ENCODE results near the gene ZSCAN16. TPM values are rescaled to one million over a fixed set of nuclear protein-coding genes. Genes with fewer than 3 reads are reported as not detected.

ZSCAN16 gene
- total and polyA plus RNA-seq, 9 of the 15 experiments (the other 6 are each of a cell fraction or from before 2014, with no cell fraction given): 0.08 TPM; not detected in 8

DNA sequence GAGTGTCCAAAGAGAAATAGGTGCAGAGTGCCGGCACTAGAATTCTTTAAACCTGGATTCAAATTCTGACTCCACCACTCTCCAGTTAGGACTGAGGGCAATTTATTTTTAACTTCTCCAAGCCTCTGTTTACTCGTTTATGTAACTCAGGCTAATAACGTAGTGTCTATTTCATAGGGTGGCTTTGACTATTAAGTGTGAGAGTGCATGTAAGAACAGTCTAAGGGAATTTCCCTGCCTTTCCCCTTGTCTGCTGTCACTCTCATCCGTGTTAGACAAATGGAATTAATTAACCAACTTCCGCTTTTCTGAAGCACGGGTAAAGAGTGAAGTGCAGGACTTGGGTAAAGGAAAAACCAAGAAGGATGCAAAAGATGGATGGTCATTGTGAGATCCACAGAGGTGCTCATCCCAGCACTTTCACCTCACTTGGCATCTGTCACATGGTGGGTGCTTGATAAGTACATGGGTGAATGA, 13.1 kb downstream of the ZSCAN16 start (continued):
- TF ChIP-seq TCFL5 (CRISPR knock-in tag; conservative IDR thresholded peaks at IDR 0.05) (no peak), KDM1A (IDR thresholded peaks at IDR 0.05) (peak in 1 of 2 experiments; percentile 11; a peak in 1 of 4 replicates), MAFK (IDR thresholded peaks at IDR 0.05; ENCODE audit: low read length) (0 out of 2 replicates have a peak, but pooled peaks have one; percentile 6), RAD51 (IDR thresholded peaks at IDR 0.05; ENCODE audit: borderline replicate concordance, low read depth) (no peak), KDM5B (IDR thresholded peaks at IDR 0.05; ENCODE audit: insufficient replicate concordance, low read depth, low read length) (peak; percentile 20), TBL1XR1 (IDR thresholded peaks at IDR 0.05; ENCODE audit: low read length in 2 of 2) (no peak), EZH2 (IDR thresholded peaks at IDR 0.05; ENCODE audit: borderline replicate concordance, low read depth, low read length) (no peak), BCOR (IDR thresholded peaks at IDR 0.05) (no peak), GABPB1 (CRISPR knock-in tag; IDR thresholded peaks at IDR 0.05) (no peak), YBX1 (IDR thresholded peaks at IDR 0.05) (no peak), NFRKB (IDR thresholded peaks at IDR 0.05; ENCODE audit: low read depth) (no peak; the same call in 1 of the 2 replicates), HDGF (IDR thresholded peaks at IDR 0.05) (no peak), HDAC1 (IDR thresholded peaks at IDR 0.05) (peak in 1 of 2 experiments; percentile 24; a peak in 1 of 4 replicates)
- TF ChIP-seq, protein P1, sequence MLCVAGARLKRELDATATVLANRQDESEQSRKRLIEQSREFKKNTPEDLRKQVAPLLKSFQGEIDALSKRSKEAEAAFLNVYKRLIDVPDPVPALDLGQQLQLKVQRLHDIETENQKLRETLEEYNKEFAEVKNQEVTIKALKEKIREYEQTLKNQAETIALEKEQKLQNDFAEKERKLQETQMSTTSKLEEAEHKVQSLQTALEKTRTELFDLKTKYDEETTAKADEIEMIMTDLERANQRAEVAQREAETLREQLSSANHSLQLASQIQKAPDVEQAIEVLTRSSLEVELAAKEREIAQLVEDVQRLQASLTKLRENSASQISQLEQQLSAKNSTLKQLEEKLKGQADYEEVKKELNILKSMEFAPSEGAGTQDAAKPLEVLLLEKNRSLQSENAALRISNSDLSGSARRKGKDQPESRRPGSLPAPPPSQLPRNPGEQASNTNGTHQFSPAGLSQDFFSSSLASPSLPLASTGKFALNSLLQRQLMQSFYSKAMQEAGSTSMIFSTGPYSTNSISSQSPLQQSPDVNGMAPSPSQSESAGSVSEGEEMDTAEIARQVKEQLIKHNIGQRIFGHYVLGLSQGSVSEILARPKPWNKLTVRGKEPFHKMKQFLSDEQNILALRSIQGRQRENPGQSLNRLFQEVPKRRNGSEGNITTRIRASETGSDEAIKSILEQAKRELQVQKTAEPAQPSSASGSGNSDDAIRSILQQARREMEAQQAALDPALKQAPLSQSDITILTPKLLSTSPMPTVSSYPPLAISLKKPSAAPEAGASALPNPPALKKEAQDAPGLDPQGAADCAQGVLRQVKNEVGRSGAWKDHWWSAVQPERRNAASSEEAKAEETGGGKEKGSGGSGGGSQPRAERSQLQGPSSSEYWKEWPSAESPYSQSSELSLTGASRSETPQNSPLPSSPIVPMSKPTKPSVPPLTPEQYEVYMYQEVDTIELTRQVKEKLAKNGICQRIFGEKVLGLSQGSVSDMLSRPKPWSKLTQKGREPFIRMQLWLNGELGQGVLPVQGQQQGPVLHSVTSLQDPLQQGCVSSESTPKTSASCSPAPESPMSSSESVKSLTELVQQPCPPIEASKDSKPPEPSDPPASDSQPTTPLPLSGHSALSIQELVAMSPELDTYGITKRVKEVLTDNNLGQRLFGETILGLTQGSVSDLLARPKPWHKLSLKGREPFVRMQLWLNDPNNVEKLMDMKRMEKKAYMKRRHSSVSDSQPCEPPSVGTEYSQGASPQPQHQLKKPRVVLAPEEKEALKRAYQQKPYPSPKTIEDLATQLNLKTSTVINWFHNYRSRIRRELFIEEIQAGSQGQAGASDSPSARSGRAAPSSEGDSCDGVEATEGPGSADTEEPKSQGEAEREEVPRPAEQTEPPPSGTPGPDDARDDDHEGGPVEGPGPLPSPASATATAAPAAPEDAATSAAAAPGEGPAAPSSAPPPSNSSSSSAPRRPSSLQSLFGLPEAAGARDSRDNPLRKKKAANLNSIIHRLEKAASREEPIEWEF (CRISPR knock-in tag; IDR thresholded peaks at IDR 0.05): no peak
- TF ChIP-seq, protein P2, sequence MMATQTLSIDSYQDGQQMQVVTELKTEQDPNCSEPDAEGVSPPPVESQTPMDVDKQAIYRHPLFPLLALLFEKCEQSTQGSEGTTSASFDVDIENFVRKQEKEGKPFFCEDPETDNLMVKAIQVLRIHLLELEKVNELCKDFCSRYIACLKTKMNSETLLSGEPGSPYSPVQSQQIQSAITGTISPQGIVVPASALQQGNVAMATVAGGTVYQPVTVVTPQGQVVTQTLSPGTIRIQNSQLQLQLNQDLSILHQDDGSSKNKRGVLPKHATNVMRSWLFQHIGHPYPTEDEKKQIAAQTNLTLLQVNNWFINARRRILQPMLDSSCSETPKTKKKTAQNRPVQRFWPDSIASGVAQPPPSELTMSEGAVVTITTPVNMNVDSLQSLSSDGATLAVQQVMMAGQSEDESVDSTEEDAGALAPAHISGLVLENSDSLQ (IDR thresholded peaks at IDR 0.05): peak; percentile 90
- TF ChIP-seq, protein P3, sequence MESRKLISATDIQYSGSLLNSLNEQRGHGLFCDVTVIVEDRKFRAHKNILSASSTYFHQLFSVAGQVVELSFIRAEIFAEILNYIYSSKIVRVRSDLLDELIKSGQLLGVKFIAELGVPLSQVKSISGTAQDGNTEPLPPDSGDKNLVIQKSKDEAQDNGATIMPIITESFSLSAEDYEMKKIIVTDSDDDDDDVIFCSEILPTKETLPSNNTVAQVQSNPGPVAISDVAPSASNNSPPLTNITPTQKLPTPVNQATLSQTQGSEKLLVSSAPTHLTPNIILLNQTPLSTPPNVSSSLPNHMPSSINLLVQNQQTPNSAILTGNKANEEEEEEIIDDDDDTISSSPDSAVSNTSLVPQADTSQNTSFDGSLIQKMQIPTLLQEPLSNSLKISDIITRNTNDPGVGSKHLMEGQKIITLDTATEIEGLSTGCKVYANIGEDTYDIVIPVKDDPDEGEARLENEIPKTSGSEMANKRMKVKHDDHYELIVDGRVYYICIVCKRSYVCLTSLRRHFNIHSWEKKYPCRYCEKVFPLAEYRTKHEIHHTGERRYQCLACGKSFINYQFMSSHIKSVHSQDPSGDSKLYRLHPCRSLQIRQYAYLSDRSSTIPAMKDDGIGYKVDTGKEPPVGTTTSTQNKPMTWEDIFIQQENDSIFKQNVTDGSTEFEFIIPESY (CRISPR knock-in tag; IDR thresholded peaks at IDR 0.05): no peak; the same call in 1 of the 2 replicates
- TF ChIP-seq, protein P4, sequence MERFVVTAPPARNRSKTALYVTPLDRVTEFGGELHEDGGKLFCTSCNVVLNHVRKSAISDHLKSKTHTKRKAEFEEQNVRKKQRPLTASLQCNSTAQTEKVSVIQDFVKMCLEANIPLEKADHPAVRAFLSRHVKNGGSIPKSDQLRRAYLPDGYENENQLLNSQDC (CRISPR knock-in tag; IDR thresholded peaks at IDR 0.05): no peak
- TF ChIP-seq, protein P5, sequence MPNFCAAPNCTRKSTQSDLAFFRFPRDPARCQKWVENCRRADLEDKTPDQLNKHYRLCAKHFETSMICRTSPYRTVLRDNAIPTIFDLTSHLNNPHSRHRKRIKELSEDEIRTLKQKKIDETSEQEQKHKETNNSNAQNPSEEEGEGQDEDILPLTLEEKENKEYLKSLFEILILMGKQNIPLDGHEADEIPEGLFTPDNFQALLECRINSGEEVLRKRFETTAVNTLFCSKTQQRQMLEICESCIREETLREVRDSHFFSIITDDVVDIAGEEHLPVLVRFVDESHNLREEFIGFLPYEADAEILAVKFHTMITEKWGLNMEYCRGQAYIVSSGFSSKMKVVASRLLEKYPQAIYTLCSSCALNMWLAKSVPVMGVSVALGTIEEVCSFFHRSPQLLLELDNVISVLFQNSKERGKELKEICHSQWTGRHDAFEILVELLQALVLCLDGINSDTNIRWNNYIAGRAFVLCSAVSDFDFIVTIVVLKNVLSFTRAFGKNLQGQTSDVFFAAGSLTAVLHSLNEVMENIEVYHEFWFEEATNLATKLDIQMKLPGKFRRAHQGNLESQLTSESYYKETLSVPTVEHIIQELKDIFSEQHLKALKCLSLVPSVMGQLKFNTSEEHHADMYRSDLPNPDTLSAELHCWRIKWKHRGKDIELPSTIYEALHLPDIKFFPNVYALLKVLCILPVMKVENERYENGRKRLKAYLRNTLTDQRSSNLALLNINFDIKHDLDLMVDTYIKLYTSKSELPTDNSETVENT (CRISPR knock-in tag; IDR thresholded peaks at IDR 0.05): no peak
